Neural cell (in vitro differentiated cells): ENCODE measurements around the gene DNM3. TPM values are rescaled to one million over a fixed set of nuclear protein-coding genes. Genes with fewer than 3 reads are reported as not detected.

Source experiments
- H2AFZ ChIP-seq: fragments of 200-600, 300-800 bp; sonication (generic), shearing (Covaris generic); 2 replicates; pipeline ENCODE4 v1.6.0; 2014; ENCODE audit warnings: low read depth, mild to moderate bottlenecking, antibody characterized with exemption, low read length, moderate library complexity
- H3F3A ChIP-seq: fragments of 200-600 bp; shearing (Covaris generic); 2 replicates; pipeline ENCODE4 v1.6.1; 2016; ENCODE audit warnings: mild to moderate bottlenecking, moderate library complexity, mixed read lengths, antibody characterized with exemption, low read length; ENCODE audit not compliant: insufficient read depth, poor library complexity, severe bottlenecking
- H3K27ac ChIP-seq: fragments of 200-600, 300-800 bp; sonication (generic), shearing (Covaris generic); 2 replicates; pipeline ENCODE4 v1.5.1; 2014; ENCODE audit warnings: mild to moderate bottlenecking, low read length, moderate library complexity
- H3K27me3 ChIP-seq: fragments of 300-800, 200-600 bp; sonication (generic), shearing (Covaris generic); 2 replicates; pipeline ENCODE4 v1.6.0; 2014; ENCODE audit warnings: mild to moderate bottlenecking, low read depth, low read length, moderate library complexity; ENCODE audit not compliant: insufficient read depth
- H3K36me3 ChIP-seq: fragments of 300-800, 200-600 bp; sonication (generic), shearing (Covaris generic); 2 replicates; pipeline ENCODE4 v1.5.1; 2014; ENCODE audit warnings: mild to moderate bottlenecking, antibody characterized with exemption, low read length, moderate library complexity; ENCODE audit not compliant: insufficient read depth
- H3K4me2 ChIP-seq: fragments of 300-800, 200-600 bp; sonication (generic), shearing (Covaris generic); 2 replicates; pipeline ENCODE4 v1.6.0; 2014; ENCODE audit warnings: mild to moderate bottlenecking, low read length
- H3K4me3 ChIP-seq: fragments of 300-800, 200-600 bp; sonication (generic), shearing (Covaris generic); 2 replicates; pipeline ENCODE4 v1.5.1; 2014; ENCODE audit warnings: mild to moderate bottlenecking, low read length, moderate library complexity
- H3K79me2 ChIP-seq: fragments of 200-600 bp; shearing (Covaris generic); replicated peaks from 2 replicates; pipeline ENCODE4 v1.6.0; 2014; ENCODE audit warnings: mild to moderate bottlenecking, low read length, moderate library complexity; ENCODE audit not compliant: insufficient read depth
- H3K9ac ChIP-seq: fragments of 300-800, 200-600 bp; sonication (generic), shearing (Covaris generic); 2 replicates; pipeline ENCODE4 v1.6.1; 2016; ENCODE audit warnings: mild to moderate bottlenecking, low read length, mixed read lengths
- H3K9me2 ChIP-seq: fragments of 200-600 bp; shearing (Covaris generic); 2 replicates; pipeline ENCODE4 v1.6.1; 2016; ENCODE audit warnings: mild to moderate bottlenecking, low read length, mixed read lengths; ENCODE audit not compliant: insufficient read depth
- H3K9me3 ChIP-seq: fragments of 200-600, 300-800 bp; sonication (generic), shearing (Covaris generic); 2 replicates; pipeline ENCODE4 v1.6.1; 2016; ENCODE audit warnings: mild to moderate bottlenecking, mixed run types, low read length, moderate library complexity, mixed read lengths
- H4K20me1 ChIP-seq: fragments of 200-600 bp; shearing (Covaris generic); 2 replicates; pipeline ENCODE4 v1.6.1; 2016; ENCODE audit warnings: mild to moderate bottlenecking, mixed run types; ENCODE audit not compliant: insufficient read depth
- CTCF ChIP-seq: fragments of 450-650 bp; IDR thresholded peaks from 2 replicates; pipeline ENCODE4 v1.5.1; 2014; ENCODE audit warnings: antibody characterized with exemption, mild to moderate bottlenecking, moderate library complexity; ENCODE audit not compliant: poor library complexity, severe bottlenecking
- EP300 ChIP-seq: fragments of 450-650 bp; conservative IDR thresholded peaks from 2 replicates; pipeline ENCODE4 v1.6.1; 2014; ENCODE audit warnings: antibody characterized with exemption, mild to moderate bottlenecking, moderate library complexity; ENCODE audit not compliant: poor library complexity, severe bottlenecking
- EZH2 ChIP-seq: fragments of 200-600, 300-800 bp; shearing (Covaris generic), sonication (generic); IDR thresholded peaks from 2 replicates; pipeline ENCODE4 v1.6.1; 2014; ENCODE audit warnings: antibody characterized with exemption, low read length, borderline replicate concordance, mild to moderate bottlenecking; ENCODE audit not compliant: insufficient read depth, poor library complexity, severe bottlenecking
- MXI1 ChIP-seq: fragments of 450-650 bp; conservative IDR thresholded peaks from 2 replicates; pipeline ENCODE4 v1.6.1; 2014; ENCODE audit warnings: antibody characterized with exemption, mild to moderate bottlenecking; ENCODE audit not compliant: poor library complexity, severe bottlenecking
- POLR2AphosphoS5 ChIP-seq: IDR thresholded peaks from 2 replicates; pipeline ENCODE4 v1.6.1; 2012
- RAD21 ChIP-seq: fragments of 450-650 bp; conservative IDR thresholded peaks from 2 replicates; pipeline ENCODE4 v1.6.1; 2014; ENCODE audit warnings: antibody characterized with exemption, mild to moderate bottlenecking, moderate library complexity
- REST ChIP-seq: IDR thresholded peaks from 2 replicates; pipeline ENCODE4 v1.6.1; 2012; ENCODE audit warnings: borderline replicate concordance
- SMC3 ChIP-seq: fragments of 450-650 bp; conservative IDR thresholded peaks from 2 replicates; pipeline ENCODE4 v1.6.1; 2014; ENCODE audit warnings: antibody characterized with exemption, mild to moderate bottlenecking, moderate library complexity; ENCODE audit not compliant: poor library complexity
- TAF1 ChIP-seq: IDR thresholded peaks from 2 replicates; pipeline ENCODE4 v1.6.1; 2012; ENCODE audit warnings: low read depth
- polyA plus RNA-seq: library from polyadenylated mRNA; depleted of rRNA; stranded (reverse); fragments of >200 nt; gene quantifications from 2 replicates; pipeline ENCODE4 v1.2.3, GENCODE V29; 2014

DNM3 gene
- polyA plus RNA-seq, 1 donor from 2014 or later, result 37.1 TPM

GRCh38 chr1:172289448-172289847 lies 448.1 kb downstream of the DNM3 start:
- no peaks in the 10 kb centered on the region for H3K27me3 ChIP-seq
- no peaks in the 10 kb centered on the region for H3K9me2 ChIP-seq
- no peak overlapping the region for H3K4me2 ChIP-seq
- TF ChIP-seq CTCF, result no peak
- no peak for TF ChIP-seq TAF1
- TF ChIP-seq EP300, result no peak
- H3K4me3 ChIP-seq, result no peak overlapping the region
- no peak overlapping the region for H3K27ac ChIP-seq
- H3K79me2 ChIP-seq, result no peaks in the 10 kb centered on the region
- H3K9ac ChIP-seq, result no peak overlapping the region
- H4K20me1 ChIP-seq, result no peaks in the 10 kb centered on the region
- no peak overlapping the region for H2AFZ ChIP-seq
- no peaks in the 10 kb centered on the region for H3K36me3 ChIP-seq
- no peaks in the 10 kb centered on the region for H3F3A ChIP-seq
- H3K9me3 ChIP-seq, result no peaks in the 10 kb centered on the region

GRCh38 chr1:172292840-172293239 lies 451.5 kb downstream of the DNM3 start:
- H3K4me2 ChIP-seq, result no peak overlapping the region
- TF ChIP-seq TAF1 (no peak), SMC3 (no peak), MXI1 (no peak), CTCF (no peak), RAD21 (no peak), POLR2AphosphoS5 (no peak), REST (no peak), EZH2 (no peak), EP300 (no peak)
- H2AFZ ChIP-seq, result no peak overlapping the region
- no peaks in the 10 kb centered on the region for H3K9me3 ChIP-seq
- H3K27ac ChIP-seq, result no peak overlapping the region
- no peaks in the 10 kb centered on the region for H3K79me2 ChIP-seq
- H3K4me3 ChIP-seq, result no peak overlapping the region
- no peaks in the 10 kb centered on the region for H3K9me2 ChIP-seq
- no peaks in the 10 kb centered on the region for H4K20me1 ChIP-seq
- H3F3A ChIP-seq, result no peaks in the 10 kb centered on the region
- no peaks in the 10 kb centered on the region for H3K36me3 ChIP-seq
- no peak overlapping the region for H3K9ac ChIP-seq
- H3K27me3 ChIP-seq, result no peaks in the 10 kb centered on the region
